ENCODE results near the gene GADL1.

DNA sequence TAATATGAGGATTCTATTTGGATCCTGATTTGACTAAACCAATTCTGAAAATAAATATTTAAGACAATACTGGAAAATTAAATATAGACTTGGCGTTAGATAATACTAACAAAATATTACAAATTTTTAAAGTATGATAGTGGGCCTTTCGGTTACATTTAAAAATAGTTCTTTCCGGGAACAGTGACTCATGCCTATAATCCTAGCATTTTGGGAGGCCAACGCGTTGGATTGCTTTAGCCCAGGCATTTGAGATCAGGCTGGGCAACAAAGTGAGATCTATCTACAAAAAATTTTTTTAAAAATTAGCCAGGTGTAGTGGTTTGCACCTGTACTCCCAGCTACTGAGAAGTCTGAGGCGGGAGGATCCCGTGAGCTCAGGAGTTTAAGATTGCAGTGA is 30.3 kb upstream of the GADL1 start:
- no peak for TF ChIP-seq PATZ1 (CRISPR knock-in tag; IDR thresholded peaks at IDR 0.05; ENCODE audit: borderline replicate concordance)
- TF ChIP-seq SNAI2 (CRISPR knock-in tag; IDR thresholded peaks at IDR 0.05) = no peak
- TF ChIP-seq ARNTL (CRISPR knock-in tag; IDR thresholded peaks at IDR 0.05; ENCODE audit: borderline replicate concordance, low read depth) = no peak
- TF ChIP-seq ZFP30 (CRISPR knock-in tag; IDR thresholded peaks at IDR 0.05) = no peak

Measured in SK-N-SH treated with all-trans-retinoic acid at 6 μM for 48 hours (cell line).